GM19468 (cell line): Measurements from ENCODE around the gene CAPNS1.
"Not testable (repeated sequence)": the region's sequence is repeated elsewhere in the genome, so short reads cannot be mapped to it uniquely, and the experiment has no call there.

Source experiments
- ATAC-seq: cut with Tn5 transposase; IDR thresholded peaks from one replicate; pipeline ENCODE4 v1.9.1; 2021; ENCODE audit warnings: mild to moderate bottlenecking, moderate library complexity, moderate number of reproducible peaks; ENCODE audit not compliant: unreplicated experiment; ENCODE audit errors: extremely low read depth

The CAPNS1 gene

GRCh38 chr19:36144624-36145023 is 4.8 kb downstream of the CAPNS1 start:
- ATAC-seq = no peak

- no peak for ATAC-seq
Measured at GRCh38 chr19:36149673-36150406, 10.0 kb downstream of the CAPNS1 start.

GRCh38 chr19:36150586-36150985 is 10.7 kb downstream of the CAPNS1 start:
- ATAC-seq = no peak

- ATAC-seq = no peak
Measured at GRCh38 chr19:36151144-36152018, 11.5 kb downstream of the CAPNS1 start.

- ATAC-seq = no peak
Measured at GRCh38 chr19:36152019-36152351, 12.1 kb downstream of the CAPNS1 start.

- no peak for ATAC-seq
Measured at GRCh38 chr19:36152352-36153091, 12.7 kb downstream of the CAPNS1 start, which contains the start of gene COX7A1. Gene COX7A1 (minus strand): TSS chr19:36152447. CDS start chr19:36152407, 40 bp downstream.

- ATAC-seq = no peak
Measured at GRCh38 chr19:36153126-36153525, 13.3 kb downstream of the CAPNS1 start.

GRCh38 chr19:36160821-36161596 is 21.1 kb downstream of the CAPNS1 start:
- ATAC-seq = no peak

- no peak for ATAC-seq
Measured at GRCh38 chr19:36163813-36164212, 23.9 kb downstream of the CAPNS1 start.

- ATAC-seq = no peak
Measured at GRCh38 chr19:36169084-36169760, 29.4 kb downstream of the CAPNS1 start.

GRCh38 chr19:36172852-36173251 is 33.0 kb downstream of the CAPNS1 start:
- no peak for ATAC-seq

- not testable (repeated sequence) for ATAC-seq
Measured at GRCh38 chr19:36173846-36174245, 34.0 kb downstream of the CAPNS1 start.

- not testable (repeated sequence) for ATAC-seq
Measured at GRCh38 chr19:36179077-36179476, 39.2 kb downstream of the CAPNS1 start.

GRCh38 chr19:36182612-36183244 is 42.9 kb downstream of the CAPNS1 start:
- ATAC-seq = no peak

GRCh38 chr19:36183245-36183628 is 43.4 kb downstream of the CAPNS1 start:
- no peak for ATAC-seq

- ATAC-seq = not testable (repeated sequence)
Measured at GRCh38 chr19:36186722-36187121, 46.9 kb downstream of the CAPNS1 start.

GRCh38 chr19:36196249-36196648 is 56.4 kb downstream of the CAPNS1 start:
- no peak for ATAC-seq

- no peak for ATAC-seq
Measured at GRCh38 chr19:36198119-36198518, 58.3 kb downstream of the CAPNS1 start.
